Stimulated activated CD4-positive, alpha-beta T cell treated with anti-CD3 and anti-CD28 coated beads, TNF-alpha, amount 100 ng/mL, for 24 hours (primary cell): ENCODE measurements around the gene TERB2.
"Not testable (repeated sequence)": the region's sequence is repeated elsewhere in the genome, so short reads cannot be mapped to it uniquely, and the experiment has no call there.

ENCODE experiments used
- DNase-seq, 3 experiments: peaks; one replicate each; pipeline ENCODE4 v3.0.0-alpha.2; 2020; ENCODE audit warnings: low read depth in 3 of 3

Gene TERB2, protein sequence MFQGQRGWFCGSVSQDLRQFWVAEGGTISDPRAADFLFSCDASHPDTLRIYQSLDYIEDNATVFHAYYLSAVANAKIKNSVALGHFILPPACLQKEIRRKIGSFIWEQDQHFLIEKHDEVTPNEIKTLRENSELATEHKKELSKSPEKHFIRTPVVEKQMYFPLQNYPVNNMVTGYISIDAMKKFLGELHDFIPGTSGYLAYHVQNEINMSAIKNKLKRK

DNA sequence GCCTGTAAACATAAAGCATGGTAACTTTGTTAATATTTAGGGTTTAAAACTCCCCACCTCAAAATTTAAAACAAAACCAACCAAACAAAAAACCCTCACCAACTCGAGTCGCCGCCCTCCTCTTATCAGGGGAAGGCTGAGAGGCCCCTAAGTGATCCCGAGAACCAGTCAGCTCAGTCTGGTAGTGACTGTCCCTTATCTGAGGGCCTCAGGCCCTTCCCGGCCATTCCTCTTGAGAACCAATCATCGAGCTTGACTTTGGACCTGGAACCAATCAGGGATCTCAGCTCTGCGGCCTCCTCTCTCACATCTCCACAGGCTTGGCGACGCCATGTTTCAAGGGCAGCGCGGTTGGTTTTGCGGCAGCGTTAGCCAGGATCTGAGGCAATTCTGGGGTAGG lies at the start of gene TERB2:
TSS of gene TERB2 (plus strand) at position 300 of the 400 bp plus-strand sequence. CDS start at position 332, 32 bp downstream.
- DNase-seq, result no peak

DNA sequence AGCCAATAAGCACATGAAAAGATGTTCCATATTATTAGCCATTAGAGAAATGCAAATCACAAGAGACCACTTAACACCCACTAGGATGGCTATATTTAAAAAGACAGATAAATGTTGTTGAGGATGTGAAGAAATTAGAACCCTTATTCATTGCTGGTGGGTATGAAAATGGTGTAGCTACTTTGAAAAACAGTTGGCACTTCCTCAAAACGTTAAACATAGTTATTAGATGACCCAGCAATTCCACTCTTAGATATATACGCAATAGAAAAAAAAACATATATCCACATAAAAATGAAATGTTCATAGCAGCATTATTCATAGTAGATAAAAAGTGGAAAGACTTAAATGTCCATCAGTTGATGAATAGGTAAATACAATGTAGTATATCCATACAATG lies 47.1 kb upstream of the TERB2 start:
- DNase-seq, result no peak

DNA sequence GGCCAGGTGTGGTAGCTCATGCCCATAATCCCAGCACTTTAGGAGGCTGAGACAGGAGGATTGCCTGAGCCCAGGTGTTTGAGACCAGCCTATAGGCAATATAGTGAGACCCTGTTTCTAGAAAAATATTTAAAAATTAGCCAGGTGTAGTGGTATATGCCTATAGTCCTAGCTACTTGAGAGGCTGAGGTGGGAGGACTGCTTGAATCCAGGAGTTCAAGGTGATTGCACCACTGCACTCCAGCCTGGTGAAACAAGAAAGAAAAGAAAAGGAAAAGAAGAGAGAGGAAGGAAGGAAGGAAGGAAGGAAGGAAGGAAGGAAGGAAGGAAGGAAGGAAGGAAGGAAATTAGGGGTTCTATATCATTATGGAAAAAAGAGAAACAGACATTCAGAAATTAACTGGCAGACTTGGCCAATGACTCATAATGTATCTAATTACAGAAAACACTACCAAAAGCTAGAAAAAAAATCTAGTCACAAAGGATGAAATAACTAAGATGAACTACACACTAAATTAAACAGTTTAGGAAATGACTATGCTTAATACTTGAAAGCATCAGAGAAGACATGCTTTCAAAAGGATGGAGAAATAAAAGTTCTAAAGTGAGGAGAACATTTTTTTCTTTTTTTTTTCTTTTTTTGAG lies 45.4 kb upstream of the TERB2 start:
- DNase-seq, result no peak

DNA sequence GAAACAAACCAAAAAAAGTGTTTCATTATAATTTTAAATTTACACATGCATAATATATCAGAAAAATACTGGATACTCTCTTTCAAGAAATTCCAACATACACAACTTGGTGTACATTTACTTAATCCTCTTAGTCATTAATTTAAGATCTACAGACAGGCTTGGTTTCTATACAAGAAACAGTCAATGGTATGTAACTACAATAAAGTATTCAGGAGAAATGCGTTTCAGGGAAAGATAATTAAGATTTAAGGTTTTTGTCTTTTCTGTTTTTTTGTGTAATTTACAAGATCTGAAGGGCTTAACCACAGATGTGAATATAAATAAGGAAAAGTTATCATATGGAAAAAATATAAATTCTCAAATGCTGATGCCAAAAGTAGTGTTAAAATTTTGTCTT lies 44.3 kb upstream of the TERB2 start:
- not testable (repeated sequence) for DNase-seq

DNA sequence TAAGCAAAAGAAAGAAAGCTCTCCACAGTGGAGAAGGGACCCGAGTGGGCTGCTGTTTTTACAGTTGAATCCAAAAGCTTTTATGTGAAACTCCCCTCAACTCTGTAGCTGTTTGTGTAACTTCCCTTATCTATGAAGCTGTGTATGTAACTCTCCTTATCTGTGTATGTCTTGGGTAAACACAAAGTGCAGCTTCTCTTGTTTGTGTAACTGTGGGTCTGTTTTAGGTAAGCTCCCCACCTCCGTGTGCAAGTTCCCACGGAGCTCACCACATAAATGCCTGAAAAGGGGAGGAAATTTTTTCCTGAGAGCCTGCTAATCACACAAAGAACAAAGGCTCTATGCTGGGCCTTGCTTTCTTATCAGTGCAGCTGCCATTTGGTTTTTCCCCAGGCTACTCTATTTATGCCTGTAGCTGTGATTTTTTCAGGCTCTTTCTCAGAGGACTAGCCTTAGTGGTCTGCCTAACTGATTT lies 43.5 kb upstream of the TERB2 start:
- DNase-seq, result not testable (repeated sequence)

DNA sequence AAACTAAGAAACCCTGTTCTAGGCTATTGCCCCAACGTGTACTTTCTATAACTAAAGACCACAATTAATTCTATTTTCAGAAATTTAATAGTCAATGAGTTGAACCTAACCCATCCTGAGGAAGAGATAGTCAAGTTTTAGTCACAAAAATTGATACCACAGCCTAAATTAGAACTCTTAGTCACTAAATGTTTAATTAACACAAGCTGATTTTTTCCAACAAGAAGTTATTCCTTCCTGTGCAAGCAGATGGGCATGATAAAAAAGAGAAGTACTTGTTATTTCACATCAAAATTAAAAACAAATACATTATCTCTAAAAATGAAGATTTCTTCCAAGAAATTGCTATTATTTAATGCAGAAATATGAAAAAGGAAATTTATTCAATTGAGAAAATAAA lies 38.4 kb upstream of the TERB2 start:
- DNase-seq, result no peak

DNA sequence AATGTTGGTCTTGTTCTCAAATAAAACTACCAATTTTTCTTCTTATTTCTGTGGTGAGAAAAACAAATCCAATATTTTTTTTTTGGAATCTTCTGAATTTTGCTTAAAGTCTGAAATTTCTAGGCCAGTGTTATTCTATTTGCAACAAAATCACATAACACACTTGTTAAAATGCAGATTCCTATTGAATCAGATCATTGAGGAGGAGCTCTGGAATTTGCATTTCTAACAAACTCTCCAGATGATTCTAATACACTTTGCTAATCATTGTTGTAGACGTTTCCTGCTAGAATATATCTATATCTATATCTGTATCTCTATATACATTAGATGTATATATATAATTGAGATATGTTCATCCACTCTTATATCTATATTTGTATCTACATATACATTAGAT lies 27.8 kb upstream of the TERB2 start:
- not testable (repeated sequence) for DNase-seq

DNA sequence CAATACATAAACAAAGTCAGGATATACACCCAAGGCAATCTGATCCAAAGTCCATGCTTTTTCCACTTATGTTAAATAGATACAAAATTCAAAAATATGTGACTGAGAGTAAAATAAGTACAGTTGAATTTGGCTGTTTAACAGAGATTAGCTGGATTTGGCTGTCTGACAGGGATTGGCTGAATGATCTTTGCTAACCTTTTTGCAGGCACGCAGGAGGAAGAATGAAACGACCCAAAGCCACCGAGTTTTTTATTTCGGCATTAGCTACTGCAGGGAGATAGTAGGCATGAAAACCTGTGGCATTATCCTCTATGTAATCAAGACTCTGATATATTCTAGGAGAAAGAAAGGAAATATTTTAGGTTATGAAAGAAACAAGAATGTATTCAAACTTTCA lies 26.2 kb upstream of the TERB2 start:
- not testable (repeated sequence) for DNase-seq

DNA sequence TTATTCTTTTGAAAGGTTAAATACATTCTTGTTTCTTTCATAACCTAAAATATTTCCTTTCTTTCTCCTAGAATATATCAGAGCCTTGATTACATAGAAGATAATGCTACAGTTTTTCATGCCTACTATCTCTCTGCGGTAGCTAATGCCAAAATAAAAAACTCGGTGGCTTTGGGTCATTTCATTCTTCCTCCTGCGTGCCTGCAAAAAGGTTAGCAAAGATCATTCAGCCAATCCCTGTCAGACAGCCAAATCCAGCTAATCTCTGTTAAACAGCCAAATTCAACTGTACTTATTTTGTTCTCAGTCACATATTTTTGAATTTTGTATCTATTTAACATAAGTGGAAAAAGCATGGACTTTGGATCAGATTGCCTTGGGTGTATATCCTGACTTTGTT lies 1.8 kb downstream of the TERB2 start:
- not testable (repeated sequence) for DNase-seq

DNA sequence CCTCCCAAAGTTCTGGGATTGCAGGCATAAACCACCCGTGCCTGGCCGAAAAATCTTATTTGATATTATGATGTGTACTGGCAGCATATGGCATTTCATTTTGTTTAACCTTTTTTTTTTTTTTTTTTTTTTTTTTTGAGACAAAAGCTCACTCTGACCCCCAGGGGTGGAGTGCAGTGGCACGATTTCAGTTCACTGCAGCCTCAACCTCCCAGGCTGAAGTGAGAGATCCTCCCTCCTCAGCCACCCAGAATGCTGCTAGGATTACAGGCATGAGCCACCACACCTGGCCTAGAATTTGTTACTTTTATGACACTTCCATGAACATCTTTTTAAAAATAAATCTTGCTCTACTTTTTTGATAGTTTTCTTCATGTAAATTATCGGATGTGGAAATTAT lies 12.0 kb downstream of the TERB2 start:
- DNase-seq, result no peak

DNA sequence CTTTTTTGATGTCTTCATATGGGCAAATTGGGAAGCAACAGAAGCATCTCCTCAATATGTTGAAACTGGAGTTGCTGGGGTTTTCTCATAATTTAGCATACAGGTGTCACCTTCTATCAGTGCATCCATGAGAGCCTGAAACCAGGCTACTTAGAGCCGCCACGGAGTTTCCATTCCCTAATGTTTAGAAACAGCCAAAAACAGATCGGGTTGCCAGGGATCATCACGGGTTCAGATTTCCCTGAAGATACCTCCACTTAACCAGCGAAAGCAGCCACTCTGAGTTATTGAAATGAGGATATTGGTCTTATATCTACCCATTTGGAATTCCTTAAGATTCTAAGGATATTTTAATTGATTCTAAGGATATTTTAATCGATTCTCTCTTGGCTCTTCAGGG lies 14.5 kb downstream of the TERB2 start:
- no peak for DNase-seq

DNA sequence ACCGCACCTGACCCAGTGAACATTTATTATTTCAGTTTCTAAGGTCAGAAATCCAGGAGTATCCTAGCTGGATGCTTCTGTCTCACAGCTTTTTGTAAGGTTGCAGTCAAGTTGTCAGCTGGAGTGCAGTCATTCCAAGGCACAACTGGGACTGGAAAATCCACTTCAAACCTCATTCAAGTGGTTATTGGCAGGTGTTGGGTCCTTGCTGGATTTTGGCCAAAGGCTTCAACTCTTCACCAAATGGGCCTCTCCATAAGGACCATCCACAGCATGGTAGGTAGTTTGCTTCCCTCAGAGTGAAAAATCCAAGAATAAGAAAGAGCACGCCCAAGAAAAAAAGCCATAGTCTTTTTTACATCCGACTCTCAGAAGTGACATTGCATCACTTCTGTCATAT lies 19.7 kb downstream of the TERB2 start:
- DNase-seq, result not testable (repeated sequence)

DNA sequence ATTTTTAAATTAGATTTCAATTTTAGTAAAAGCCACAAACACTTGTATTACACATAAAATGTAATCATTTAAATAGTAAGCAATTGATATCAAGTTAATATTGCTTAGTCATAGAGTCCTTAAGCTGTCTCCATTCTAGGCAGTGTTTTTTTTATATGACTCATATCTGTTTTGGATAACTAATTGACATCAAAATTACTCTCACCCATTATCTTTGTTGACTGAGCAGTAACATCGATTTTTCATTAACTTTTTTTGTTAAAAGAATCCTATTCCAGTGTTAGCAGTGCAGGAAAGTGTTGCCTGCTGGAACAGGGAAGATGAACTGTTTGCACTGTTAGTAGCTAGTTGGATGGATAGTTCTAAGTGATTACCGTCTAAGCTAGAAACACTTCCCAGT lies 21.3 kb downstream of the TERB2 start:
- not testable (repeated sequence) for DNase-seq

DNA sequence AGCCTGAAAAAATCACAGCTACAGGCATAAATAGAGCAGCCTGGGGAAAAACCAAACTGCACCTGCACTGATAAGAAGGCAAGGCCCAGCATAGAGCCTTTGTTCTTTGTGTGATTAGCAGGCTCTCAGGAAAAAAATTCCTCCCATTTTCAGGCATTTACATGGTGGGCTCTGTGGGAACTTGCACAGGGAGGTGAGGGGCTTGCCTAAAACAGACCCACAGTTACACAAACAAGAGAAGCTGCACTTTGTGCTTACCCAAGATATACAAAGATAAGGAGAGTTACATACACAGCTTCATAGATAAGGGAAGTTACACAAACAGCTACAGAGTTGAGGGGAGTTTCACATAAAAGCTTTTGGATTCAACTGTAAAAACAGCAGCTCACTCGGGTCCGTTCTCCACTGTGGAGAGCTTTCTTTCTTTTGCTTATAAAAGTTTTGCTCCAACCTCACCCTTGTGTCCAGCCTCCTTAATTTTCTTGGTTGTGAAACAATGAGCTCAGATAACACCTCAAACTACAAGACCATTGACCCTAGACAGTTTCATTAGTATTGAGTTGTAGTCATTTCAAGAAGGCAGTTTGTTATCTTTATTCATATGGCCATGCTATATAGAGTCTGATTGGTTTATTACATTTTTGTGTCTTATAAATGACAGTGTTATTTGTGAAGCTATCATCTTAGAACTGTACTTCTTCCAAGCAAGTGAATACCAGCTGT lies 23.3 kb downstream of the TERB2 start:
- not testable (repeated sequence) for DNase-seq

DNA sequence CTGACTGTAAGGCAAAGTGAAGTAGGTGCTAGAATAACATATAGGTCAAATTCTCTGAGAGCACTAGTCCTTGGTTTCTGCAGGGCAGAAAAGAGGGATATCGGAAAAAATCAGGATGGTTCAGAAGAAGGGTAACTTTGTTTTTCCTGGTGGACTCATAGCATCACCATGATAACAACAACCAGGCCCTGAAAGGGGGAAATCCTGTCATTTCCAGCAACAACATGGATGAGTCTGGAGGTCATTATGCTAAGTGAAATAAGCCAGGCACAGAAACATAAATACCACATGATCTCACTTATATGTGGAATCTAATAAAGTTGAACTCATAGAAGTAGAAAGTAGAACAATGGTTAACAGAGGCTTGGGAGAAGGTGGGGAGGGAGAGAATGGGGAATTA lies 27.7 kb downstream of the TERB2 start:
- DNase-seq, result not testable (repeated sequence)

DNA sequence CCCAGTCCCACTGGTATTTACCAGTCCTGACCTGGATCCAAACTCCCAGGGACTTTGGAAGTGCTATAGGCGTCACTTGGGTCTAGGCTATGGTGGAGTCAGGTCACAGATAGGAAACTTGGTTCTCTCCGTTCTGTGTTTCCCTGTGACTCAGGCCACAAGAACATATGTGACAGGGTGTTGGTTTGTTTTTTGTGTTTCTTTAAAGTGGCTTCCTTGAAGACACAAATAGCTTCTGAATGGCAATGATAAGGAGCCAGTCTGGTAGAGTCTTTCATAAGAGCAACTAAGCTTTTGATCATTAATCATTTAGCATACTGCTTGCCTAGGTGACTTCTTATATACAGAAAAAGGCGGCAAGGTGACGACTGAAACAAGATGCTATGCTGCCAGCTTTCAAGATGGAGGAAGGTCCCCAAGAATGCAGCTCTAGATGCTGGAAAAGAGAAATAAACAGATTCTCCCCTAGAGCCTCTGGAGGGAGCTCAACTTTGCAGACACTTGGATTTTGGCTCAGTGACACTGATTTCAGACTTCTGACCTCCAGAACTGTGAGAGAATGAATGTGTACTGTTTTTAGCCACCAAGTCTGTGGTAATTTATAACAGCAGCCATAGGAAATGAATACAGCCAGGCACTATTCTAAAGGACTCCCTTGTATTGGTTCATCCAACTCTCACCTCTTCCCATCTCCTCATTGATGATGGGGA lies 30.0 kb downstream of the TERB2 start:
- DNase-seq, result not testable (repeated sequence)

DNA sequence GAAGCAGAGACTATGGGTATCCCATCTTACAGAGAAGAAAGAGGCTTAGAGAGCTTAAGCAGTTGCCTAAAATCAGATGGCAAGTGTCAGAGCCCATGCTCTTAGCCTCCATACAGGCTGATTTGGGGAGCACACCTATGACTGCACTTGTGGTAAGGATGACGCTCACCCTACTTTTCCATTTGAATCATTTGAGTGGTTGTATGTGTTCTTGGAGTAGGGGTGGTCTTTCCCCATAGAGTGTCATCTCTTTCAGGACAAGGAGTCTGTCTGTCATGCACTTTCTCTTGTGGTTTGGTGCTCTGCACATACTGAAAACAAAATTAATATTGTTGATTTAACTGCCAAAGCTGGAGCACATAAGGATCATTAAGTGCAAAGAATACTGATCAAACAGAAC lies 31.2 kb downstream of the TERB2 start:
- DNase-seq, result not testable (repeated sequence)

DNA sequence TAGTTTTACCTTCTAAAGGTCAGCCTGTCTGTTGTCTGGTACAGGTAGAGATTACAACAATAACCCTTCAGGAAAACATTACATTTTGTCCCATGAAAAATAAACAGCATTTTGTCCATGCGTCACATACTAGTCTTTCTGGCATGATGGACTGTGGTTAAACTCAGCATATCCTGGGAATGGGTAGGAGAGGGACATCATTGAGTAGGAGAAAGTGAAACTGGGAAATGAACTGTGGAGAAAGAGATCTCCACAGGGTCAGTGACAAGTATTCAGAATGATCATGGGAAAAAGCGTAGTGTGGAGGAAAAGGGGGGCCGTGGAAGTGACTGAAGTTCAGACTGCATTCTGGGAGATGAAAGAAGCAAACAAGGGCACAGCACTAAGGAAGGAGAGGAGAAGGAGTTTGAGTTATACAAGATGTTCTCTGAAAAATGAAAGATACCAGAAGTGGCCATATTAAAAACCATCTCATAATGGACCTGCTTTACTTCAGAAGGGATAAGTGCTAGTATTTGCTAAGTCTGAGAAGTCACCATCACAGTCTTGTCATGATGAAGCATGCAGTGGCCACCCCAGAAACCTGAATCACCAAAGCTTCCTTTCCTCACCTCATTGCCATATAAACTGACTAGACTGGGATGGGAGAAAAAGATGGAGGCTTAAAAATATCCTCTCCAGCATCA lies 31.8 kb downstream of the TERB2 start:
- not testable (repeated sequence) for DNase-seq

DNA sequence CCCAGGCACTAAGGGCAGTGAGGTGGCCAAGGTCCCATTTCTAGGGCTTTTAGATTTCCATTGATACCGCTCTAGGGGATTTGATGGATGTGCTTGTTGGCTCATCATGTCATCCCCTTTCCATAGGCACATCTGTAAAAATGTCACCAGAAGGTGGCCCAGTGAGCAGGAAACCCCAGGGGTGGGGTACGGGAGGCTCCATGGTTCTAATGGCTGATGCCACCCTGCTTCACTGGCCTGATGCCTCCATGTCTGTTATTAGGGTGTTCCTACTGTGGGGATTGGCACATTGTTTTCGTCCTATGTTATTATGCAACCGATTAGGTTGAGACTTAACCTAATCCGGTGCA lies 32.4 kb downstream of the TERB2 start:
- not testable (repeated sequence) for DNase-seq

DNA sequence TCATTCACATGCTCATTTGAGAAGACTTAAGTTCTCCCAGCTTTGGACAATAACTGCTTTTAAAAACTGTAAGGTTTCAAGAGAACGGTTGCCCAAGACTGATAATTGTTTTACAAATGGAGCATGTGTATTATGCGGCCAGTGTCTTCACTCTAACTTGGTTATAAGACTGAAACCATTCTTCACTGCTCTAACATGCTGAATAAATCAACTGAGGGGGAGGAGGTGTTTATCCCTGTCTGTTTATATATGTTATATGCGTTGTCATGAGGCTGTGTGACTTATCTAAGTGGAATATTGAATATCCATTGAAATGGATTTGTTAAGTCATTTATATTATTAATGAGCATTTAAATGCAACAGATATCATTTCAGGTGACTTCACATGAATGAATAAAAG lies 41.1 kb downstream of the TERB2 start:
- not testable (repeated sequence) for DNase-seq

DNA sequence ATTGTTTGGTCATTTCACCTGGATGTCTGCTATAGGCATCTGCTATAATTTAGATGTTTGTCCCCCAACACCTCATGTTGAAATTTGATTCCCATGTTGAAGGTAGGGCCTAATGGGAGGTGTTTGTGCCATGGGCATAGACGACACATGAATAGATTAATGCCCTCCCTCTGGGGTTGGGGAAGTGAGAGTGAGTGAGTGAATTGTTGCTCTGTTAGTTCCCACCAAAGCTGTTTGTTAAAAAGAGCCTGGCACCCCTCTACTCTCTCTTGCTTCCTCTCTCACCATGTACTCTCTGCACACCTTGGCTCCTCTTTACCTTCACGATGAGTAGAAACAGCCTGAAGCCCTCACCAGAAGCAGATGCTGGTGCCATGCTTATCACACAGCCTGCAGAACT lies 42.6 kb downstream of the TERB2 start:
- DNase-seq, result no peak

DNA sequence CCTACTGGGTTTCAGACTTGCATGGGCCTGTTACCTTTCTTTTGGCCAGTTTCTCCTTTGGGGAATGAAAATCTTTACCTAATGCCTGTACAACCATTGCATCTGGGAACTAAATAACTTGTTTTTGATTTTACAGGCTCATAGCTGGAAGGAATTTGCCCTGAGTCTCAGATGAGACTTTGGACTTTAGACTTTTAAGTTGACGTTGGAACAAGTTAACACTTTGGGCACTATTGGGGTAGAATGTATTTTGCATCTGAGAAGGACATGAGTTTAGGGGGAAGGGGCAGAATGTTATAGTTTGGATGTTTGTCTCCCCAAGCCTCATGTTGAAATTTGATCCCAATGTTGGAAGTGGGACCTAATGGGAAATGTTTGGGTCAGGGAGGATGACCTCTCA lies 44.7 kb downstream of the TERB2 start:
- not testable (repeated sequence) for DNase-seq
